ENCODE data around the gene CDCA3. TPM values are rescaled to one million over a fixed set of nuclear protein-coding genes. Genes with fewer than 3 reads are reported as not detected.

CDCA3 gene
- total and polyA plus RNA-seq, 2 experiments from 2014 or later, result 47.4 to 75.6 TPM

- Histone ChIP-seq H3K4me3 (no peak overlapping the region), H3K27ac (ENCODE audit: low read depth) (no peak overlapping the region), H3K36me3 (ENCODE audit: insufficient read depth) (peaks cover 21% of the 10 kb centered on the region), H3K27me3 (ENCODE audit: insufficient read depth) (no peaks in the 10 kb centered on the region), H3K9me2 (ENCODE audit: insufficient read depth) (no peaks in the 10 kb centered on the region), H4K20me1 (replicated peaks; ENCODE audit: insufficient read depth) (0 out of 2 replicates have a peak, but pooled peaks cover 1% of the 10 kb centered on the region), H3F3A (replicated peaks; ENCODE audit: low read depth) (peaks cover 9% of the 10 kb centered on the region), H2AFZ (no peak overlapping the region), H3K4me1 (ENCODE audit: insufficient read depth) (peaks cover 11% of the 10 kb centered on the region), H3K4me2 (no peak overlapping the region), H3K79me2 (replicated peaks; ENCODE audit: insufficient read depth) (no peaks in the 10 kb centered on the region)
- no peak for TF ChIP-seq CREB1 (CRISPR knock-in tag; IDR thresholded peaks at IDR 0.05; ENCODE audit: low read depth)
- TF ChIP-seq, protein P1, sequence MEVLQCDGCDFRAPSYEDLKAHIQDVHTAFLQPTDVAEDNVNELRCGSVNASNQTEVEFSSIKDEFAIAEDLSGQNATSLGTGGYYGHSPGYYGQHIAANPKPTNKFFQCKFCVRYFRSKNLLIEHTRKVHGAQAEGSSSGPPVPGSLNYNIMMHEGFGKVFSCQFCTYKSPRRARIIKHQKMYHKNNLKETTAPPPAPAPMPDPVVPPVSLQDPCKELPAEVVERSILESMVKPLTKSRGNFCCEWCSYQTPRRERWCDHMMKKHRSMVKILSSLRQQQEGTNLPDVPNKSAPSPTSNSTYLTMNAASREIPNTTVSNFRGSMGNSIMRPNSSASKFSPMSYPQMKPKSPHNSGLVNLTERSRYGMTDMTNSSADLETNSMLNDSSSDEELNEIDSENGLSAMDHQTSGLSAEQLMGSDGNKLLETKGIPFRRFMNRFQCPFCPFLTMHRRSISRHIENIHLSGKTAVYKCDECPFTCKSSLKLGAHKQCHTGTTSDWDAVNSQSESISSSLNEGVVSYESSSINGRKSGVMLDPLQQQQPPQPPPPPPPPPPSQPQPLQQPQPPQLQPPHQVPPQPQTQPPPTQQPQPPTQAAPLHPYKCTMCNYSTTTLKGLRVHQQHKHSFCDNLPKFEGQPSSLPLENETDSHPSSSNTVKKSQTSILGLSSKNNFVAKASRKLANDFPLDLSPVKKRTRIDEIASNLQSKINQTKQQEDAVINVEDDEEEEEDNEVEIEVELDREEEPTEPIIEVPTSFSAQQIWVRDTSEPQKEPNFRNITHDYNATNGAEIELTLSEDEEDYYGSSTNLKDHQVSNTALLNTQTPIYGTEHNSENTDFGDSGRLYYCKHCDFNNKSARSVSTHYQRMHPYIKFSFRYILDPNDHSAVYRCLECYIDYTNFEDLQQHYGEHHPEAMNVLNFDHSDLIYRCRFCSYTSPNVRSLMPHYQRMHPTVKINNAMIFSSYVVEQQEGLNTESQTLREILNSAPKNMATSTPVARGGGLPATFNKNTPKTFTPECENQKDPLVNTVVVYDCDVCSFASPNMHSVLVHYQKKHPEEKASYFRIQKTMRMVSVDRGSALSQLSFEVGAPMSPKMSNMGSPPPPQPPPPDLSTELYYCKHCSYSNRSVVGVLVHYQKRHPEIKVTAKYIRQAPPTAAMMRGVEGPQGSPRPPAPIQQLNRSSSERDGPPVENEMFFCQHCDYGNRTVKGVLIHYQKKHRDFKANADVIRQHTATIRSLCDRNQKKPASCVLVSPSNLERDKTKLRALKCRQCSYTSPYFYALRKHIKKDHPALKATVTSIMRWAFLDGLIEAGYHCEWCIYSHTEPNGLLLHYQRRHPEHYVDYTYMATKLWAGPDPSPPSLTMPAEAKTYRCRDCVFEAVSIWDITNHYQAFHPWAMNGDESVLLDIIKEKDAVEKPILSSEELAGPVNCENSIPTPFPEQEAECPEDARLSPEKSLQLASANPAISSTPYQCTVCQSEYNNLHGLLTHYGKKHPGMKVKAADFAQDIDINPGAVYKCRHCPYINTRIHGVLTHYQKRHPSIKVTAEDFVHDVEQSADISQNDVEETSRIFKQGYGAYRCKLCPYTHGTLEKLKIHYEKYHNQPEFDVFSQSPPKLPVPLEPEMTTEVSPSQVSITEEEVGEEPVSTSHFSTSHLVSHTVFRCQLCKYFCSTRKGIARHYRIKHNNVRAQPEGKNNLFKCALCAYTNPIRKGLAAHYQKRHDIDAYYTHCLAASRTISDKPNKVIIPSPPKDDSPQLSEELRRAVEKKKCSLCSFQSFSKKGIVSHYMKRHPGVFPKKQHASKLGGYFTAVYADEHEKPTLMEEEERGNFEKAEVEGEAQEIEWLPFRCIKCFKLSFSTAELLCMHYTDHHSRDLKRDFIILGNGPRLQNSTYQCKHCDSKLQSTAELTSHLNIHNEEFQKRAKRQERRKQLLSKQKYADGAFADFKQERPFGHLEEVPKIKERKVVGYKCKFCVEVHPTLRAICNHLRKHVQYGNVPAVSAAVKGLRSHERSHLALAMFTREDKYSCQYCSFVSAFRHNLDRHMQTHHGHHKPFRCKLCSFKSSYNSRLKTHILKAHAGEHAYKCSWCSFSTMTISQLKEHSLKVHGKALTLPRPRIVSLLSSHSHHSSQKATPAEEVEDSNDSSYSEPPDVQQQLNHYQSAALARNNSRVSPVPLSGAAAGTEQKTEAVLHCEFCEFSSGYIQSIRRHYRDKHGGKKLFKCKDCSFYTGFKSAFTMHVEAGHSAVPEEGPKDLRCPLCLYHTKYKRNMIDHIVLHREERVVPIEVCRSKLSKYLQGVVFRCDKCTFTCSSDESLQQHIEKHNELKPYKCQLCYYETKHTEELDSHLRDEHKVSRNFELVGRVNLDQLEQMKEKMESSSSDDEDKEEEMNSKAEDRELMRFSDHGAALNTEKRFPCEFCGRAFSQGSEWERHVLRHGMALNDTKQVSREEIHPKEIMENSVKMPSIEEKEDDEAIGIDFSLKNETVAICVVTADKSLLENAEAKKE (CRISPR knock-in tag; IDR thresholded peaks at IDR 0.05), result no peak
- TF ChIP-seq, protein P2, sequence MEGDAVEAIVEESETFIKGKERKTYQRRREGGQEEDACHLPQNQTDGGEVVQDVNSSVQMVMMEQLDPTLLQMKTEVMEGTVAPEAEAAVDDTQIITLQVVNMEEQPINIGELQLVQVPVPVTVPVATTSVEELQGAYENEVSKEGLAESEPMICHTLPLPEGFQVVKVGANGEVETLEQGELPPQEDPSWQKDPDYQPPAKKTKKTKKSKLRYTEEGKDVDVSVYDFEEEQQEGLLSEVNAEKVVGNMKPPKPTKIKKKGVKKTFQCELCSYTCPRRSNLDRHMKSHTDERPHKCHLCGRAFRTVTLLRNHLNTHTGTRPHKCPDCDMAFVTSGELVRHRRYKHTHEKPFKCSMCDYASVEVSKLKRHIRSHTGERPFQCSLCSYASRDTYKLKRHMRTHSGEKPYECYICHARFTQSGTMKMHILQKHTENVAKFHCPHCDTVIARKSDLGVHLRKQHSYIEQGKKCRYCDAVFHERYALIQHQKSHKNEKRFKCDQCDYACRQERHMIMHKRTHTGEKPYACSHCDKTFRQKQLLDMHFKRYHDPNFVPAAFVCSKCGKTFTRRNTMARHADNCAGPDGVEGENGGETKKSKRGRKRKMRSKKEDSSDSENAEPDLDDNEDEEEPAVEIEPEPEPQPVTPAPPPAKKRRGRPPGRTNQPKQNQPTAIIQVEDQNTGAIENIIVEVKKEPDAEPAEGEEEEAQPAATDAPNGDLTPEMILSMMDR (conservative IDR thresholded peaks at IDR 0.05; ENCODE audit: low read depth in 2 of 2), result no peak
- no peak for TF ChIP-seq EZH2phosphoT487 (IDR thresholded peaks at IDR 0.05; ENCODE audit: unreplicated experiment)
- TF ChIP-seq POLR2AphosphoS5 (IDR thresholded peaks at IDR 0.05; ENCODE audit: low read depth), result no peak
- TF ChIP-seq ZNF114 (CRISPR knock-in tag; IDR thresholded peaks at IDR 0.05), result no peak
- TF ChIP-seq NANOG (IDR thresholded peaks at IDR 0.05; ENCODE audit: borderline replicate concordance), result no peak
- TF ChIP-seq ETS1 (IDR thresholded peaks at IDR 0.05), result no peak
- TF ChIP-seq ZNF331 (CRISPR knock-in tag; IDR thresholded peaks at IDR 0.05; ENCODE audit: low read depth), result no peak
- TF ChIP-seq JUNB (IDR thresholded peaks at IDR 0.05; ENCODE audit: unreplicated experiment), result no peak
- no peak for TF ChIP-seq EZH2 (IDR thresholded peaks at IDR 0.05; ENCODE audit: low read depth, unreplicated experiment)
- no peak for TF ChIP-seq STAT1 (IDR thresholded peaks at IDR 0.05; ENCODE audit: unreplicated experiment)
- no peak for TF ChIP-seq REST (IDR thresholded peaks at IDR 0.05; ENCODE audit: unreplicated experiment)
- H3K27me3 Mint-ChIP-seq (ENCODE audit: insufficient read depth, low read depth, poor library complexity), result peaks cover 15% of the 10 kb centered on the region
- H3K36me3 Mint-ChIP-seq (ENCODE audit: low read depth), result peaks cover 85% of the 10 kb centered on the region
- H3K27ac Mint-ChIP-seq, result no peak overlapping the region
- ATAC-seq (no peak), DNase-seq (ENCODE audit: low spot score) (no peak)
- no peaks in the 10 kb centered on the region; the same call in 2 of the 3 replicates for H3K9me3 Mint-ChIP-seq
- H3K4me3 Mint-ChIP-seq, result no peak overlapping the region
- peaks cover 11% of the 10 kb centered on the region for H3K4me1 Mint-ChIP-seq
These were observed 10.3 kb upstream of the CDCA3 start for GRCh38 chr12:6861391-6861790.

Data from GM23338 (cell line).